HEK293T (cell line): Measurements from ENCODE around the gene ZFR.

Experiments
- ARNT ChIP-seq: fragments of 450-650 bp; IDR thresholded peaks from 2 replicates; pipeline ENCODE4 v1.6.1; 2017; ENCODE audit warnings: mild to moderate bottlenecking
- BHLHE40 ChIP-seq: fragments of 450-650 bp; IDR thresholded peaks from 2 replicates; pipeline ENCODE4 v1.6.1; 2016; ENCODE audit warnings: mild to moderate bottlenecking, moderate library complexity, borderline replicate concordance
- ELF4 ChIP-seq: fragments of 450-650 bp; IDR thresholded peaks from 2 replicates; pipeline ENCODE4 v1.6.1; 2017; ENCODE audit warnings: antibody characterized with exemption
- L3MBTL2 ChIP-seq: fragments of 450-650 bp; conservative IDR thresholded peaks from 2 replicates; pipeline ENCODE4 v1.6.1; 2016; ENCODE audit warnings: mild to moderate bottlenecking

- TF ChIP-seq ELF4 (no peak), BHLHE40 (no peak), ARNT (no peak), L3MBTL2 (no peak)
Observed at GRCh38 chr5:32322882-32323281, 121.7 kb downstream of the ZFR start.
